ENCODE results near the gene NSUN6.

Gene NSUN6

DNA sequence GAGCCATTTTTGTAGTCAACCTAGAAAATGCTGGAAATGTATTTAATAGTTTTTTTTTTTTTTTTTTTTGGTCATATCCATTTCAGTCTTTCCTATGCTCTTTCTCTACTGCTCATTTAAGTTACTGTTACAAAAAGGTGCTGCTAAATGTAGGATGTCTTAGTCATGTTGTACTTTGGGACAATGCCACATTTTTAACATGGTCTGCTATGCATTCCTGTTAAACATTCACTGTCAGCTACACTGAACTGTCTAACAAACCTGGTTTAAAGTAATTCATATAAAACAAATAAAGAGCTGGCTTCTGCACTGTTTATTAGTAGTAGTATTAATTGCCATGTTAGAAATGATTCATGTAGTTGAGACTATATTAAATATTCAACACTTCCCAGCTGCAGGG, 108.6 kb downstream of the NSUN6 start:
- no peak for TF ChIP-seq GATA1 (IDR thresholded peaks at IDR 0.05; ENCODE audit: low read depth, low read length)
- TF ChIP-seq POLR2A (IDR thresholded peaks at IDR 0.05; ENCODE audit: low read length), result no peak

GRCh38 chr10:18540195-18540594, 111.2 kb downstream of the NSUN6 start:
- DNase-seq, result no peak
- TF ChIP-seq GATA1 (IDR thresholded peaks at IDR 0.05; ENCODE audit: low read depth, low read length) (no peak), POLR2A (IDR thresholded peaks at IDR 0.05; ENCODE audit: low read length) (no peak)

More for the DNA sequence above, 108.6 kb downstream of the NSUN6 start:
- no peak for DNase-seq

- TF ChIP-seq POLR2A (IDR thresholded peaks at IDR 0.05; ENCODE audit: low read length), result no peak
- TF ChIP-seq GATA1 (IDR thresholded peaks at IDR 0.05; ENCODE audit: low read depth, low read length), result no peak
- no peak for DNase-seq
These were observed 112.1 kb downstream of the NSUN6 start for GRCh38 chr10:18539335-18539734.

GRCh38 chr10:18533896-18534295, 117.5 kb downstream of the NSUN6 start:
- no peak for DNase-seq
- TF ChIP-seq POLR2A (IDR thresholded peaks at IDR 0.05; ENCODE audit: low read length), result no peak
- no peak for TF ChIP-seq GATA1 (IDR thresholded peaks at IDR 0.05; ENCODE audit: low read depth, low read length)

DNA sequence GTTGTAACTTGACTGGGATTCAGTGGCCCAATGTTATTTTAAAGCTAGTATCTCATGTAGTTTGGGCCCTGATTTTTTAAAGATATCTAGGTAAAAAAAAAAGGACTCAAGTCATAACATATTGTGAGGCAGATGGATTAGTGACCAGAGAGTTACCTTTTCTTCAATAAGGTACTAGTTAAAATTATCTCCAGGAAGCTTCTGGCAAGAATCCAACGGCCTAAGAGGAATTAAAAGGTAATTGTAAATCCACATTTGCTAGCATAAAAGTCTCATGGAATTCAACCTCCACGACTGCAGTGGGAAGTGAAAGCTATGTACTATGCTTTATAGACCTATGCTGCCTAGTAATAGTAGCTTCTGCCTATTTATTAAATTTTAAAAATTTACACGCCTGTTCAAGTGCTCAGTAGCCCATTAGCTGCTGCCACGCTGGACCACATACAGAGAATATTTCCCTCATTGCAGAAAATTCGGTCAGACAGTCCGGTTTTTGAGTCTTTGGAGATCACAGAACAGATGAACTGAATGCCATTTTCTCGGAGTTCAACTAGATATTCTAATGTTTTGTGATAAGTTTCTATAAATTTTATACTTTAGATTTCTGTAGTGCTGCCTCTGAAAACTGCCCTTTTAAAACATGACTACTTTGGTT, 118.4 kb downstream of the NSUN6 start:
- no peak for DNase-seq
- TF ChIP-seq POLR2A (IDR thresholded peaks at IDR 0.05; ENCODE audit: low read length) (no peak), GATA1 (IDR thresholded peaks at IDR 0.05; ENCODE audit: low read depth, low read length) (no peak)

GRCh38 chr10:18528292-18528691, 123.1 kb downstream of the NSUN6 start:
- TF ChIP-seq POLR2A (IDR thresholded peaks at IDR 0.05; ENCODE audit: low read length) (no peak), GATA1 (IDR thresholded peaks at IDR 0.05; ENCODE audit: low read depth, low read length) (no peak)
- DNase-seq, result no peak

- no peak for DNase-seq
- TF ChIP-seq POLR2A (IDR thresholded peaks at IDR 0.05; ENCODE audit: low read length), result no peak
- no peak for TF ChIP-seq GATA1 (IDR thresholded peaks at IDR 0.05; ENCODE audit: low read depth, low read length)
These were observed 123.7 kb downstream of the NSUN6 start for GRCh38 chr10:18527687-18528086.

GRCh38 chr10:18523858-18524257, 127.5 kb downstream of the NSUN6 start:
- DNase-seq, result no peak
- TF ChIP-seq POLR2A (IDR thresholded peaks at IDR 0.05; ENCODE audit: low read length) (no peak), GATA1 (IDR thresholded peaks at IDR 0.05; ENCODE audit: low read depth, low read length) (no peak)

GRCh38 chr10:18523025-18523424, 128.4 kb downstream of the NSUN6 start:
- DNase-seq, result no peak

DNA sequence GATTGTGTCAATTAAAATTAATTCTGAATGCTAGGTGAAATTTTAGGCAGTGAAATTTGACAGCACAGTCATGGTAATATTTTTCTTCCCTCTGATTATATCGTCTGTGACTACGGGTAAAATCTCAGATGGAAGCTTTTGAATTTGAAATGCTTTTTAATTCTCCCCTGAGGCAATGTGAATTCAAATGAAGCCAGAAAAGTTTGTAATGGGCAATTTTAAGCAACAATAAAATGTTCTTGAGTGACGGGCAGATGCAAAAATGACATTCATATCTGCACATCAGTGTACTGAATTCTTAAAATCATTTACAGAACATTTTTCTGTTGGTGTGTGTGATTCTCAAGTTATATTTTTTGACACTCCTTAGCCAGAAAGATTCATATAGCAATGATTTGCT, 134.5 kb downstream of the NSUN6 start:
- DNase-seq, result no peak
- TF ChIP-seq GATA1 (IDR thresholded peaks at IDR 0.05; ENCODE audit: low read depth, low read length), result no peak

More at GRCh38 chr10:18523025-18523424, 128.4 kb downstream of the NSUN6 start:
- TF ChIP-seq POLR2A (IDR thresholded peaks at IDR 0.05; ENCODE audit: low read length) (no peak), GATA1 (IDR thresholded peaks at IDR 0.05; ENCODE audit: low read depth, low read length) (no peak)

- DNase-seq, result no peak
- TF ChIP-seq POLR2A (IDR thresholded peaks at IDR 0.05; ENCODE audit: low read length), result no peak
- no peak for TF ChIP-seq GATA1 (IDR thresholded peaks at IDR 0.05; ENCODE audit: low read depth, low read length)
These were observed 136.8 kb downstream of the NSUN6 start for GRCh38 chr10:18514537-18514936.

GRCh38 chr10:18508587-18508986, 142.8 kb downstream of the NSUN6 start:
- no peak for DNase-seq
- no peak for TF ChIP-seq POLR2A (IDR thresholded peaks at IDR 0.05; ENCODE audit: low read length)

DNA sequence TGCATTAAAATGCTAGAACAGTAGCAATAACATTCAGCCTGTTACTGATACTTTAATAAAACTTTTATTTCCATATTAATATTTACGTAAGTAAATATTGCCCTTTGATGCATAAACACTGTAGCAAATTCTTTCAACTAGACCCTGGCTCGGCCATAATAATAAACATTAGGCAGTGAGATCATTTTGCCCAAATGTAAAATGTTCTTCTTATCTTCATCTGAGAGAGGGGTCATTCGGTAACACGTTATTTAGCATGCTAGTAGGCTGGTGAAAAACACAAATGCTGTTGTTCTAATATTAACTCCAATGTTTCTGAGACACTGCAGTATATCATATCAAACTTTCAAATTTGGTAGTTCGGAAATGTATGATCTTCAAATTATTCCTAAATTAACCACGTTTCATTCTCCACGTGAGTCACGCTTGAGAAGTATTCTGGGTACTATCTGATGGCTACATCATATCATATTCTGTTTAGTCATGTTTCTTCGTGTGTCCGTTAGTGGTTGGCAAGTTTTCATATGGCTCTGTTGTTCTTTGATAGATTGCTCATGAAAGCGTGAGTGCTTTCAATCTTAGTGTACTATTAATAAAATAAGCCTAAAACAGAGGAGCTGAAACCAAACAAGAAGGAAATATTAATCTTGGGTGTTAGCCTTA, 145.8 kb downstream of the NSUN6 start:
- no peak for TF ChIP-seq POLR2A (IDR thresholded peaks at IDR 0.05; ENCODE audit: low read length)
- no peak for TF ChIP-seq GATA1 (IDR thresholded peaks at IDR 0.05; ENCODE audit: low read depth, low read length)
- DNase-seq, result no peak

DNA sequence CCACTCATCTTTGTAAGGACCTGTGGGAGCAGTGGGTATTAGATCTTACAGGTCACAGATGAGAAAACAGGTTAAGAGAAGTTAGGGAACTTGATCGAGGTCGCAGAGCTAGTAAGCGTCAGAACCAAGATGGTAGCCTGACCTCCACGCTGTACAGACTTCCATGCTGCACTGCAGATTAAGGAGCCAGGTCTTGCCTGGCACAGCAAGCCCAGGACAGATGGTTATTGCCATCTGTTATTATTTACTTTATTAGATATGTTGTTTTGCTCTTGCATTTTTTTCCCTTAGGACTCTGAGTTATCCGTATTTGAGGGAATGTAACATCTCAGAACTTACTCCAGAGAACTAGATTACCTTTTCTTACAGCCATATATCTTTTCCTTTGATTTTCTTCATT, 147.2 kb downstream of the NSUN6 start:
- DNase-seq, result no peak

GRCh38 chr10:18501629-18502028, 149.8 kb downstream of the NSUN6 start:
- no peak for TF ChIP-seq POLR2A (IDR thresholded peaks at IDR 0.05; ENCODE audit: low read length)
- no peak for TF ChIP-seq GATA1 (IDR thresholded peaks at IDR 0.05; ENCODE audit: low read depth, low read length)
- no peak for DNase-seq

More for the DNA sequence above, 147.2 kb downstream of the NSUN6 start:
- TF ChIP-seq GATA1 (IDR thresholded peaks at IDR 0.05; ENCODE audit: low read depth, low read length) (no peak), POLR2A (IDR thresholded peaks at IDR 0.05; ENCODE audit: low read length) (no peak)

Data from erythroblast (primary cell).